Mesodermal cell (in vitro differentiated cells): Measurements from ENCODE around the gene JHY.
A peak's percentile ranks its signal among the peaks of the same experiment; 100 is the strongest.

Experiments
- H3K27ac ChIP-seq: 2 replicates; pipeline ENCODE4 v1.7.0; 2013; ENCODE audit warnings: mild to moderate bottlenecking, low read depth, low read length, moderate library complexity; ENCODE audit not compliant: severe bottlenecking
- H3K36me3 ChIP-seq: 2 replicates; pipeline ENCODE4 v1.7.1; 2013; ENCODE audit warnings: mild to moderate bottlenecking, low read length, moderate library complexity; ENCODE audit not compliant: control insufficient read depth, insufficient read depth
- H3K4me1 ChIP-seq: one replicate; pipeline ENCODE4 v1.7.1; 2013; ENCODE audit warnings: mild to moderate bottlenecking, low read length; ENCODE audit not compliant: insufficient read depth, control insufficient read depth, poor library complexity, severe bottlenecking
- H3K4me3 ChIP-seq: 2 replicates; pipeline ENCODE4 v1.7.0; 2013; ENCODE audit warnings: low read length, control low read depth, mild to moderate bottlenecking; ENCODE audit not compliant: insufficient read depth, poor library complexity, severe bottlenecking; ENCODE audit errors: extremely low read depth
- H3K9me3 ChIP-seq: 2 replicates; pipeline ENCODE4 v1.7.1; 2013; ENCODE audit warnings: mild to moderate bottlenecking, low read length, moderate library complexity; ENCODE audit not compliant: control insufficient read depth
- WGBS, 2 experiments: methylation state at CpG; one replicate each; pipeline ENCODE4 v1.1.5; 2013; ENCODE audit warnings: missing lambda C conversion rate in 2 of 2; ENCODE audit not compliant: insufficient coverage in 2 of 2; 5-methylcytosine and 5-hydroxymethylcytosine counted together

JHY gene

GRCh38 chr11:122979815-122980595, 97.4 kb downstream of the JHY start:
- Histone ChIP-seq H3K4me3 (no peak overlapping the region), H3K9me3 (no peaks in the 10 kb centered on the region), H3K36me3 (no peaks in the 10 kb centered on the region), H3K4me1 (peaks cover 4% of the 10 kb centered on the region), H3K27ac (no peak overlapping the region)
- WGBS, 2 experiments = 4 to 7% methylated on average over 20 to 21 of the region's 27 CpGs

DNA sequence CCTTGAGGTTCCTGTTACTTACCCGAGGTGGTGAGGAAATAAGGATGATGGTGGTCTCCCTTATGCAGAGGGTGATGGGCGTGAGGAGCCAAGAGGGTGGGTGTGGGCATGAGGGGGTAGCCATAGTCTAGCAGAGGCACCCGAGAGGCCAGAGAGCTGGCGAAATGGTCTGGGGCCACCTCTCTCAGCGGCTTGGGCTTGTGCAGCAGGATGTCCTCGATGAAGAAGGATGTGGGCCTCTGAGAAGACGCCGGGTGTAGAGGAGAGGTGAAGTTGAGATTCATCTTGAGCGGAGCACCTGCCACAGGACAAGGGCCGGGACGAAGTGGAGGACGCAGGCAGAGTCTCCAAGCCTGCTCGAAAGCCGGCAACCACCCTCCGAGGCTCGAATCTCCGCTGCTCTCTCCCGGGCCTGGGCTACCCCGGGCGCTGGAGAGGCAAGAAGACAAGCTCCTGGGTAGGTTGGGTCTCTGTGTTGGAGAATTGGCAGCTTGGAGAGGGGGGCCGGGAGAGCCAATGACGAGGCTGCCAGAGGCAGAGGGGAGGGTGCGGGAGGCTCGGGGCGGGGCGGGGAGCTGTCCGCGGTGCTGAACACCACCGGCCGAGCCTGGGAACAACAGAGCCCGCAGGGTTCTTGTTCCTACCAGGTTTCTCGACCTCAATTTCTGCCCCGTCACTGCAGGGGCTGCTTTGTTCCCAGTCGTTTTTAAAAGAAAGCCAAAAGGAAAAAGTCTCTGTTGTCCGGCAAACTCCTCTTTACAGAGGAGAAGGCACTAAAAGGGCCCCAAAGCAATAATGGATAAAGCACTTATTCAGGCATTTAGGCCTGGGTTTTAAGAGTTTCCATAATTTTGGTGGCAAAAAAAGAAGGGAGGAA, 99.1 kb downstream of the JHY start, which contains the start of gene BSX:
Gene BSX (minus strand): TSS at position 447 of the 877 bp plus-strand sequence. CDS start 163 bp downstream, at position 284.
- H3K4me3 ChIP-seq = no peak within 1 kb of the TSS
- no peaks in the 10 kb centered on the region for H3K36me3 ChIP-seq
- no peaks in the 10 kb centered on the region for H3K9me3 ChIP-seq
- H3K4me1 ChIP-seq = peaks cover 4% of the 10 kb centered on the region
- 6% methylated on average over 26 to 29 of the region's 35 CpGs for WGBS, 2 experiments
- H3K27ac ChIP-seq = no peak within 1 kb of the TSS

DNA sequence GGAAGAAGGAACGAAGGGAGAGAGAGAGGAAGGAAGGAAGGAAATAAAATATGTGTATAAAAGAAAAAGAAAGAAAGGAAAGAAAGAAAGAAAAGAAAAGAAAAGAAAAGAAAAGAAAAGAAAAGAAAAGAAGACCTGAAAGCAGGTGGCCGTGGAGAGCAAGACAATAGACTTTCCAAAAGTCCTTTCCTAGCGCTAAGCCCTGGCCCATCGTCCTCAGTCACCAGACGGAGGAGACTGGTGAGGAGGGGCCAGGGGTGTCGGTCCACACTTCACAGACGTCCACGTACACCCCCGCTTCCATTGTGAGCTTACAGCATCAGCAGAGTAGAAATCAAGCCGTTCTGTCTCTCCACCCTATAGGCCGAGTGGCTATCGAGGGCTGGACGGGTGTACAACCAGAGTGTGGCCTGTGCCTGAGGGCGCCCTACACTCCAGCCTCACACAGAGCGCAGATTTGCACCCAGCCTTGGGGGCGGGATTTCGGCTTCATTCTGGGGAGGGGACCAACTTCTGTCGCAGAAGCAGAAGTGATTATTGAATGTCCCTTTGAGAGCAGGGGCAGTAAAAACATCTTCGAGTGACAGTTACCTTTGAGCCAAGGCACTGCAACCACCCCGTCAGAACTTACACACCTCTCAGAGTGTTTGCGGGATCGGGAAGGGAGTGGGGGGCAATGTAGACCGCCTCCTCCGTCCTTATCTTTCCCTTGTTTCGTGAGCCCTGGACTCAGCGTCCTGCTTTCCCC, 101.1 kb downstream of the JHY start:
- Histone ChIP-seq H3K4me3 (peak overlapping the region; percentile 47), H3K27ac (no peak overlapping the region), H3K4me1 (no peaks in the 10 kb centered on the region), H3K36me3 (no peaks in the 10 kb centered on the region), H3K9me3 (no peaks in the 10 kb centered on the region)
- WGBS, 2 experiments = 17 to 23% methylated on average over 20 to 25 of the region's 26 CpGs

GRCh38 chr11:122984186-122985011, 101.8 kb downstream of the JHY start:
- WGBS, 2 experiments = 0 to 1% methylated on average over 36 to 45 of the region's 59 CpGs

GRCh38 chr11:122995526-122995925, 113.0 kb downstream of the JHY start:
- H3K36me3 ChIP-seq = no peaks in the 10 kb centered on the region
- no peaks in the 10 kb centered on the region for H3K4me1 ChIP-seq
- no peak overlapping the region for H3K4me3 ChIP-seq
- WGBS, 2 experiments = 29 to 71% methylated on average over 1 of the region's 3 CpGs
- no peaks in the 10 kb centered on the region for H3K9me3 ChIP-seq
- H3K27ac ChIP-seq = no peak overlapping the region

More at GRCh38 chr11:122984186-122985011, 101.8 kb downstream of the JHY start:
- H3K4me1 ChIP-seq = no peaks in the 10 kb centered on the region
- H3K4me3 ChIP-seq = peak overlapping the region; percentile 47
- H3K36me3 ChIP-seq = no peaks in the 10 kb centered on the region
- H3K9me3 ChIP-seq = no peaks in the 10 kb centered on the region
- no peak overlapping the region for H3K27ac ChIP-seq

DNA sequence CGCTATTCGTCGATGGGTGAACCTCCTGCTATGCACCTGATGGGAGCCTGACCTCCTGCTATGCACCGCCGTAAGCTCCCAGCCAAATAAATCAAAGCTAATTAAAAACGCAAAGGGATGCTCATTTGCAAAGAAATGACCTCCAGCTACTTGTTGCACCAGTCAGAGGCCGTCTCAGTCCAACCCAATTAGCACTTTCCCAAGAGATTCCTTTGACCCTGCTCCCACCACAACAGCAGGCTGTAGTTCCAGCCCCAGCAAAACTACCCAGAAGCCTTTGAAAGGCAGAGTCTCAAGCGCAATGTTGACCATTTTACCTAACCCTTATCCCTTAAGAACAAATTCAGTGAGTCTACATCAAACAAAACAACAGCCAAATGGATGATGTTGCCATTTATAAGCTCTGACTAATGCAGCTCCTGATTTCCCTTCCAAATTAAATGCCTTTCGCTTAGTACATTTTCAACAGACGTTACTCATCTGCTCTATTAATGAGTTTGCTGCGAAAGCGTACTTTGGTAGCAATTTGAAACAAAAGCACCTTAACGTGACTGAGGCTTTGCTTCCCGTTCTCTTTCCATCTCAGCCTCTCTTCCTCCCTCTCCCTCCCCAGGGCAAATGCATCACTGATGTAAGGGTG, 116.3 kb downstream of the JHY start:
- no peak overlapping the region for H3K27ac ChIP-seq
- no peaks in the 10 kb centered on the region for H3K4me1 ChIP-seq
- no peak overlapping the region for H3K4me3 ChIP-seq
- H3K36me3 ChIP-seq = no peaks in the 10 kb centered on the region
- no peaks in the 10 kb centered on the region for H3K9me3 ChIP-seq
- 68 to 69% methylated on average over 11 to 13 of the region's 14 CpGs for WGBS, 2 experiments

DNA sequence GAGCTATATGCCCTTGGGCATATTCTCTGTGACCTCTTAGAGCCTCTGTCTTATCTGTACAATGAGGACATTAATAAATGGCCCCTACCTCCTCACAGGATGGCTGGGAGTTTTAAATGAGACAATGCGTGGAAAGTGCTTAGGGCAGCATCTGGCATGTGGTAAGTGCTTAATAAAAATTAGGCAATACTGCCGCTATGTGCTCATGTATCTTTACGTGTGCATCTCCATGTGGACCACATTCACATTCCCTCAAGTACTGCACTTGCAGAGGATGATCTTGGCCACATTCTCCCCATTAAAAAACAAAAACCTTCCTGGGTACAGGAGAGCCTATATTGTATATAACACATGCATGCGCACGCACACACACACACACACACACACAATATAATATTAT, 118.2 kb downstream of the JHY start:
- Histone ChIP-seq H3K4me3 (no peak overlapping the region), H3K27ac (no peak overlapping the region)
- 95 to 100% methylated on average over 2 of the region's 5 CpGs for WGBS, 2 experiments

GRCh38 chr11:123006860-123007542, 124.4 kb downstream of the JHY start:
- H3K4me1 ChIP-seq = no peaks in the 10 kb centered on the region
- no peaks in the 10 kb centered on the region for H3K36me3 ChIP-seq
- no peak overlapping the region for H3K4me3 ChIP-seq
- H3K27ac ChIP-seq = no peak overlapping the region
- H3K9me3 ChIP-seq = no peaks in the 10 kb centered on the region
- 70 to 90% methylated on average over 4 to 5 of the region's 5 CpGs for WGBS, 2 experiments

More for the DNA sequence above, 118.2 kb downstream of the JHY start:
- H3K9me3 ChIP-seq = no peaks in the 10 kb centered on the region
- H3K4me1 ChIP-seq = no peaks in the 10 kb centered on the region
- no peaks in the 10 kb centered on the region for H3K36me3 ChIP-seq
